Fibroblast of gingiva (primary cell): Measurements from ENCODE around the gene SLC15A4.
"Not testable (repeated sequence)": the region's sequence is repeated elsewhere in the genome, so short reads cannot be mapped to it uniquely, and the experiment has no call there.

Source experiments
- DNase-seq: peaks from one replicate; pipeline ENCODE4 v3.0.0-alpha.2; 2011; ENCODE audit warnings: low read depth

Gene SLC15A4

DNA sequence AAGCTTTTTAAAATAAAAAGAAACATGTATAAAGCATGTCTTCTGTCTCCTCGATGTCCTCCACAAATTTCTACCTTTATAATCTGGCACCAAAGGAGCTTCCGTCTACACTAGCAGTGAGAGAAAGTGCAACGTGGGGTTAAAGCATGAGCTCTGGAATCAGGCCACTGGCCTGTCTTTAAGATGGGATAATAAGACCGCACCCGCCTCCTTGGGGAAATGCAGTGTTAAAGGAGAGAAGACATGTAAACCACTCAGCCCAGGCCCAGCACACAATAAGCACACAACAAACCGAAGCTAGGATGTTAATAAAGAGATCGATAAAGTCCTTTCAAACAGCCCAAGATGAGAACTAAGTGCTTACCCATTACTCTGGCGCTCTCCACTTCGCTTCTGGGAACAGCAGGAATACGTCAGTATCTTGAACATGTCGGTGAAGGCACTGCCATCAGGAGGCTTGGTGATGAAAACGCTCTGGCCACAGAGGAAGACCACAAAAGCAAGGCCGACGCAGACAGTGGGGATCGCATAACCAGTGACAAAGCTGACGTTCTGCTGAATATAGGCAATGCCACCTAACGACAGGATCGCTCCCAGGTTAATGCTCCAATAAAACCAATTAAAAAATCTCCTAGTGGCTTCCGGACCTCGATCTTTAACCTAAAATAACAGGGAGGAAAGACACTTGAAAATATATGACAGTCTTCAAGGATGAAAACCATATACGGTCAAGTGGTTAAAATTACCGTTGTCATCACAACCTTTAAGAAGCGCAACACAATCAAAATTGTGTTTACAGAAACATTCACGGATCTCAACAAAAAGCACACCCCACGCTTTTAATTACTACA is 9.1 kb downstream of the SLC15A4 start:
- DNase-seq, result no peak

DNA sequence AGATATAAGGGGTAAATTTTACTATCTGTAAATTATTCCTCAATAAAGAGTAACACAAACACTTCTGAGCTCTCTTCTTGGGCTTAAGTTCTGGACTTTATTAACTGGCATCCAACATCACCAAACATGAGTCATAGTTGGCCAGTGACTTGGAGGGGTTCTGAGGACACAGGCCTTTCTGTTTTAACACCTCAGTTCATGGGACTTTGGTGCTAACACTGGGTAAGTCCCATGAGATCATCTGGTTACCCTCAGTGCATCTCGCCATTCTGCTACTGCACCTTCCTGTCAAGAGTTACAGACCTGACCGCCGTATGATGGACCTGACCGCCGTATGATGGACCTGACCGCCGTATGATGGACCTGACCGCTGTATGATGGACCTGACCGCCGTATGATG is 9.9 kb downstream of the SLC15A4 start:
- peak; percentile 21 for DNase-seq

DNA sequence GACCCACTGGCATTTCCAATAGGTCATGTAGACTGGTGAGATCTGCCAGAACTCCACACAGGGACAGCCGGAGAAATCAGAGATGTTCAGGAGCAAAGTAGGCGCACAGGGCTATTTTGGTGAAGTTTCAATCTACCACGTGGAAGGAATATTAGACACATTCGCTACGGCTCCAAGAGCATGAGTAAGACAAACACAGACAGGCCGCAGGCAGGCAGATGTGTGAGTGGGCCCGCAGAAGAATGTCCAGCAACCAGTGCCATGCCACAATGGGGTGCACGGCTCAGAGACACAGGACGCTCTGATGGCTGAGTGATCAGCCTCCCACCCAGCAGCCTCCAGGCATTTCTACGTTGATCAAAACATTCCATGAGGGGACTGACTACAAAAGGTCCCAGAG is 10.4 kb downstream of the SLC15A4 start:
- peak; percentile 46 for DNase-seq

DNA sequence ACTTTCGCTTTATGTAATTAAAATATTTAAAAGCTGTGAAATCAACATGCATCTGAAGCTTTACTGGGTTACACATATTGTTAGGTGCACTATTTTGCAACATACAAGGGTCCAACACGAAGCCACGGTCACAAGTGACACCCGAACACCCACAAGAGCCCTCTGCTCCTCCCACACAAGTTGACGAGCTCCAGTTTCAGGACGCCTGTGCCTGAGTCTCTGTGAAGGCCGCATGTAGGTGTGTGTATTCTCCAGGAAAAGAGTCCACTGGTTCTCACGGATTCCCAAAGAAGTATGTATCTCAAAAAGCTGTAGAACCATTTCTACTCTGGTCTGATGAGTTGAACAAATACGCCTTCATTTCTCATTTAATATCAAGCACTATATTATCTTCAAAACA is 12.0 kb downstream of the SLC15A4 start:
- no peak for DNase-seq

DNA sequence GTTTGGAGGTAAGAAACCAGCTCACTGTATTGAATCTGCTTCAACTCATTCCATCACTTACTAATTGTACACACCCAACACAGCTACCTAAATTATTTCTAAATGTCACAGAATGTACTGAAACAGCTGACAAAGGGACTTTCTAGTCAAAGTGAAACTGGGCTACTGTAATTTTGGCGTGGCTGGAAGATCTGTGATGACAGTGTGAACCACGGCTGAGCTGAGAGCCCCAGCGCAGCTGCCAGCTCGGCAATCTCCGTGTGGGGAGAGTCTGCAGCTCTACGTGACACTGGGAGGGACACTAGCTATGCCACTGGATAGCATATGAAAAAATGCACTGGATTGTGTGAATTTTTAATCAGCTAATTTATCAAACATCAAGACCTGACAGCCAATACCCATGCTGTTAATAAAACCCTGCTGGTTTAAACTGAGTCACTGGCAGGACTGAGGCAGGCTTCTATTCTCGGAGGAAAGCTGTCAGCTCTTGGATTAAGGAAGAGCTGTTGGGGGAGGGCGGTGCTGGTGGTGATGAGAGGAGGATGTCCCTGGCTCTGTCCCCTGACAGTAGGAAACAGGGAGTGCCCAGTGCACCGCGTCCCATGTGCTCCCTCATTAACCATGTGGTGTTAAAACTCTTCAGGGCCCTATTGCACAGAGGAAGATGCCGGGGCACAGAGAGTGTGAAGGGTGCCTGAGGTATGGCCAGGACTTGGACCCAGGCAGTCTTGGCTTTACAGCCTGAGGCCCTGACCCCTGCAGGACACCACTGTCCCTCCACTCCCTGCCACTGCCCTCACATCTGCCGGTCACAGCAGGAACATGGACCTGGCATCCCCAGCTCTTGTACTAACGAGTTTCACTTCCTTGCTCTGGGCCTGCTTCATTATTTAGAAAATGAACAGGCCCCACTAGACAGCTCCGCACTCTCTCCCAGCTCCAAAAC is 13.3 kb downstream of the SLC15A4 start:
- peak; percentile 20 for DNase-seq

DNA sequence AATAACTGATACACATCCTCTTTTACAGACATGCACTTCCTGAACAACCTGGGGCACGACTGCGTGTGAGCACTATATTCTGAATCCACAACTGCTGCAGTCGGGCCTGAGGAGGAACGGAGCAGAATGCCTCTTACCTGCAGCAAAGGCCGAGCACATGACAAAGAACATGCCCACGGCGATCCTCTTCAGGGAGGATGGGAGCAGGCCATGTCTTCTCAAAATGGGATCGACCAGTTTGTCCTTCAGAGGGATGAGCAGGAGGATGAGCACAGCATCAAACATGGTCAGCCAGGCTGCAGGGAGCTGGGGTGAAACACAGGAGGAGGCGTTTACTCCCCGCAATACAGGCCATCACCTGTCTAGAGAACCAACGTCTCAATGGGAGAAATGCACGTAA is 15.1 kb downstream of the SLC15A4 start:
- no peak for DNase-seq

DNA sequence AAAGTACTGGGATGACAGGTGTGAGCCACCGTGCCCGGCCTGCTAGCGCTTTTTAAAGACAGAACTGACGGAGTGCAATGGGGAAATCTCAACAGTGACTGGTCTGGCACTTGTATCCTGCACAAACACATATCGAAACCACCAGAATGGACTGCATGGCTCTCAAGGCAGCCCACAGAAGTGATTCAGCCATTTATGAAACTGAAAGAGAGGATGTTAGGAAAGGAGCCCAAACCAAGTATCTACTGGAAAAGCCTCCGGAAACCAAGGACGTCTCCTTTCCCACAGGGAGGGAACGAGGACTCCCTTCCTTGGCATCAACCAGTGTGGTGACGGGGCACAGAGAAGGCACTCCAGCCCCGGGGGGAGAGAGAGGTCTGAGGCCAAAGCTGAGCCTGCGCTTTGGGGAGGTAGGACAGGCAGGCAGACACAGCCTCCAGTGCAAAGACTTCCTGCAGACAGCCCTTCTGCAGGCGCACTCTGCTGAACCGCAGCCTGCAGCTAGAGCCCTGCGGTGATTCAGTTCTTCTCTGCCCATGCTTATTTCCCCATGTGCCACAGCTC is 16.5 kb downstream of the SLC15A4 start:
- peak; percentile 41 for DNase-seq

DNA sequence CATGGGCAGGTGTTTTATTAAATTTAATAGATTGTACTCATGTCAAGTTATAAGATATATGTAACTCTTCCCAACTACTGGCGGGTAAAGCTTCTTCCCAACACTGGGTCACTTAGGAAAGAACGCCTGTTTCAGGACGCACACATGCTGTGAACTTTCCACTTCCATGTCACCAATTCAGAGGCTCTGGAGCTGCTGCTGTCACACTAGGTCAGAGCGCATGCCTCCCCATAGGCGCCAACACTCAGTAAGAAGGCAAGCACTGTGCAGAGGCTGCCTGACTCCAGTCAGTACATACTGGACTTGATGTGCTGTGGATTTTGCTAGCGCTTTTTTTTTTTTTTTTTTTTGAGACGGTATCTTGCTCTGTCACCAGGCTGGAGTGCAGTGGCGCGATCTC is 17.2 kb downstream of the SLC15A4 start:
- no peak for DNase-seq

DNA sequence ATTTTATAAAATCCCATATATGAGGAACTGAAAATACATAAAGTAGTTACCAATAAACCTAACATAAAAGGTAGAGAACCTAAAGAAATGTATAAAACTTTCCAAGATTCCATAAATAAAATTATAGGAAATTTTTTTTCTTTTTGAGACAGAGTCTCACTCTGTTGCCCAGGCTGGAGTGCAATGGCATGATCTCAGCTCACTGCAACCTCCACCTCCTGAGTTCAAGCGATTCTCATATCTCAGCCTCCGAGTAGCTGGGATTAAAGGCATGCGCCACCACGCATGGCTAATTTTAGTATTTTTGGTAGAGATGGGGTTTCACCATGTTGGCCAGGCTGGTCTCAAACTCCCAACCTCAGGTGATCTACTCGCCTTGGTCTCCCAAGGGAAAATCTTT is 18.4 kb downstream of the SLC15A4 start:
- not testable (repeated sequence) for DNase-seq

DNA sequence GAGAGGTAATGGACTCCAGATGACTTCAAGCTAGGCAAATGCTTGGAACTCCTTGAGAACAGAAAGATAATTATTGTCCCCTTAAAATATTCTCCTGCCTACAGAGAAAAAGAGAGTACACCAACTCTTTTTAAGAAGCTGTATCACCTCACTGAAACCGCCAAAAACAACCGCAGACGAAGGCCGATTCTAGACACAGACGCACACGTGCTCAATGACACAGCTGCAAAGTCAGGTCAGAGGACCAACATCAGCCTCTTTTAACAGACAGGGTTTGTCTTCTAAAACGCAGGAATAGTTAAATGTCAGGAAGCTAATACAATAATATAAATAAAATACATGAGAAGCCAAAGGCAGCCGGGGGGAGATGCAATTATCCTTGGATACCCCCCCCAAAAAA is 19.0 kb downstream of the SLC15A4 start:
- no peak for DNase-seq

DNA sequence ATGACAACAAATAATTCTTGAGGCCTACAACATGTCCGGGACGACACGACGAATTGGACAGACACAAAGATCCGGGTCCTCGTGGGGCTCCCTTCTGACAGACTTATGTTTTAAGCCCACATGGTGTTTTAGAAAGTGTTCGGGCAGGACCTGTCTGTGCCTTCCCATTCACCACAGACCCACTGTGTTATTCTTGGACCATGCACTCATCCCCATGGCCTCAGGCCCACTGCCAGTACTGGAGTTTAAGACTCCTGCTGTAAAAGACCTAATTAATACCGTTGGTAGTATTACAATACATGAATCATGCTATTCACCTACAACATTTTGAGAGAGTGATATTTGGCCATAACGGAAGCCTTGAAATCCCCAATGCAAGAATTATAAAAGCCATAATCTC is 20.0 kb downstream of the SLC15A4 start:
- no peak for DNase-seq

DNA sequence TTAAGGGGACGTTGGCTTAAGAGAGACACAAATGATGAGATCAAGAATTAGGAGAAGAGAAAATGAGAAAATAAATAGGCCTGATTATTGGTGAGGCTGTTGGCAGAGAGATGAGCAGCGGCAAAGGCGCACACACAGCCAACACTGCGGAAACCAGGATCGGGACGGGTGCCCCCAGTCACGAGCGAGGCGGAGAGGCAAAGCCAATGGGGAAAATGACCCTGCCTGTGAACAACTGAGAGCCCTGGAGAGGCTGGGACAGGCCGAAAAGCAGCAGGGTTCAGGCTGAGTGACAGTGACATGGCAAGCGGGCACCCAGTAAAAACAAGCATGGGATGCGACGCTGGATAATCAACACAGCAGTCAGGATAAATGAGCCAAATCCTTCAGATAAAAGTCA is 21.0 kb downstream of the SLC15A4 start:
- no peak for DNase-seq

DNA sequence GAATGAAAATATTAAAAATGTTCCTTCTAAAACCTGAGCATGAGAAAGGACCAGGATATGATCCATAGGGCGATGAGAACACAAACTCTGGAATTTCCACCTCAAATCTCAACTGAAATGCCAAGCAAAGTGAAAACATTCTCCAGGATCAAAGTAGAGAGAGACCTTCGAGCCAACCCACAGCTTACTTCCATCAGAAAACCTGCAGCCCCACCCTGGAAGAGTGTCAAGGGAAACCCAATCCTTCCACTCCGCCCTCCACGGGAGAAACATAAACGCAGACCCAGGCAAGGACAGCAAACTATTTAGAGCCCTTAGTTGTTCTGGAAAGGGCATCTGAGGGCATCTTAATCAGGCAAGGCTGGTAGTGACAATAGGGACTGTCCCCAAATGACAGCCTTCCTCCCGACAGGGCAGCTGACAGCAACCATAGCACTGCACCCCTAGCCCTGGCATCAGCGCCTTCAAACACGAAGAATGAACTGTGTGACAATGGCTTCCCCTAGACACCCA is 21.8 kb downstream of the SLC15A4 start:
- peak; percentile 54 for DNase-seq

DNA sequence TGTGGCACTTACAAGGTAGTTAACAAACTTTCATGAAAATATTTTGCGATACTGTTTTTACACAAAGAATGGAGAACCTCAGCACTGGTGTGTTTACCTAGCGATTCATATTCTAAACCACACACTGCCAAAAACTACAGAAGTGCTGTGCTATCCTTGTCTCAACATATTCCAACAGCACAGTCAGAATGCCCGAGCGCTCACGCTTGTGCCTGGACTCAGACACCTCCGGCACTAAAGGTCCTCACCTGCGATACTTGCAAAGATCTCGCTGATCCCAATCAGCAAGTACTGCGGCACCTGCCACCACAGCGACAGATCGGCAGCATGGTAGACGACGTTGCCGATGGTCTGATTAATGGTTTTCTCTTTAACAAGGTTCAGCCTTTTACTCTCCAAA is 23.2 kb downstream of the SLC15A4 start:
- DNase-seq, result no peak

DNA sequence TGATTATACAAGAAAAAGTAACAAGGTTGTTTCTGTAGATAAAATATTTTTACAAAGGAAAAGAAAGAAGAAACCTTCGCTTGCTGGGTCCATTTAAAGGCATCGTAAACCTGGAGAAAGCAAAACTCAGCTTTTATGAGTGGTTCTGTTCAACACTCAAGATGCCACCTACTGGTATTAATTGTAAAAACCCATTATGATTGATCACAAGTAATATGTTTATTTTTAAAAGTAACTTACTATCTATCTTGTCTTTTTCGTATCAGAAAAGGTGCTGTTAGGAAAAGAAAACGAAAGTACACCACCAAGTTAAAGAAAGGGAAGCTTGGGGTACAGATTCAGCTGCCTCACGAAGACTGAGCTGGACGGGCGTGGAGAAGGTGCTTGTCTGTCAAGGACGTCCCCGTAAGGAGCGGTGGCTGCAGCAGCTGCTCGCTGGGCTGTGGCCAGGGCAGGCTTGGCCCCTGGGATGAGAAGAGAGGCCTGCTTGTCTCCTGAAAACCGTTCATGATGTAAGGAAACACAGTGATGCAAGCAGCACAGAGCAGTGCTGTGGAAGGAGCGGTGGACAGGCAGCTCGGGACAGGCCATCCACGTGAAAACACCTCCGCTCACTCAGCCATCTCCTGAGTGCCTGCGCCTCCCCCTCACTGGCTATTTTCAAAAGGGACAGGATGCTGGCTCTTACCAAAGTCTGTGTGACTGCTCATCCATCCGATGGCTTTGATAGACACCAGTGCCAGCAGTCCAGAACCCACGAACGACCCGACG is 25.0 kb downstream of the SLC15A4 start:
- DNase-seq, result no peak

DNA sequence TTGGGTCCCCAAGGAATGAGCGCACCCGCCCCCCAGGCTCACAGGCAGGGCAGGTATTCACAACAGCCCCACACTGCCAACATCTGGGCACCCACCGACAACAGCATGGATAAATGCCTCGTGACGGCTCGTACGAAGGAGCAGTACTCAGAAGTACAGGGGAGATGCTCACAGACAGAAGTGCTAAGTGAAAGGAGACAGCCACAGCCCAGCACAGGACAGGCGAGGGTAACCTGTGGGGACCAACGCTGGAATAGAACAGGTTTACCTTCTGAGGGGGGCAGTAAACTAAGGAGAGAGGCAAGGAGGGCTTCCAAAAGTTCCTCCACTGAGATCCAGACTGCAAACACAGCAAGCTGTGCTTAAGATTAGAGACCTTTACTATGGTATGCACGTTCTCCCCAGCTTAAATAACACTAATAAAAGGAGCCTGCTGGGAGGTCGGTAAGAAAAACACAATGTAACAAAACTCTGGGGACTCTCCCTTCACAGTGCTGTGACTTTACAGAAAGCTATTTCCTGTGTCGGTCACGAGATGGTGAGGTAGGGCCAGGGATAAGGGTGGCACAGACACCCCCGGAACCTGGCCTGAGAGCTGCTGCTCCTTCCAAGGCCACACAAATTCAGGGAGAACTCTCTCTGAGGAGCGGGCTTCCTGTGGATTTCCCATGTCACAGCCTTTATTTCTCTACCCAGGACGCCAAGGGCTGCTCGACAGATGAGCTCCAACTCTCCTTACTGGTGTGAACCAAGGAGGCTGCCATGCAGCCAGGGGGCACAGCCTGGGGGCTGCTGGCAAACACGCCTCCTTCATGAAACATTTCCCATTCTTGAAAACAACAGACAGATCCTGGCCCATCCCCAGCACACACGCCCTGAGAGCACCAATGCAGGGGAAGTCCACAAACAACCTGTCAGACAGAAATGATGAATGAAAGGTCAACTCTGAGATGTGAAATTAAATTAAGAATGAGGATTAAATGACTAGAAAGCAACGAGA is 26.3 kb downstream of the SLC15A4 start:
- no peak for DNase-seq

DNA sequence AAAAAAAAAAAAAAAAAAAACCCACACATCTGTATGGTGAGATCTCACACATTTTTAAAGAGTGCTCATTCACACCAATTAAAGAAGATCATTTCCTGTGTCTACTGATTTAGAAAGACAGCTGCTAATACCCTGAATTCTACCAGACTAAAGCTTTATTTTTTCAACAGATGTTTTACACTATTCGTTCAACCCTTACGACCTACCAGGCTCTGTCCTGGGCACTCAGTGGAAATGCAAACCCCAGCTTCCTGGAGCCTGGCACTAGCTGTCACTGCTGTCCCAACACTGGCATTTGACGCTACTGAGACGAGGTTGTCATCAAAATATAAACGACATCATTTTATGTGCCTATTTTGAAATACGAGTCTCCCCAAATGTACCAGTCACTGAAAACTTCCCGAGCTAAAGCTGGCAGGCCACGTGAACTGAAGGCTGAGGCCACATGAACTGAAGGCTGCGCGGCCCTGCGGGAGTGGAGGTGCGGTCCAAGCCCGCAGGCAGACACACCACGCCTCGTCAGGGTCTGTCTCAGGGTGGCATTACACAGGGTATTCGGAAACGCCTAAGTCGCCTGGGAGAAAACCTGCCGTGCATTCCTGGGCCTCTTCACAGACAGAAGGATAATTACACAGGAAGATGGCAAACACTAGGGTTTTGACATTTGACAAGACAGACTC is 27.2 kb downstream of the SLC15A4 start:
- DNase-seq, result no peak

DNA sequence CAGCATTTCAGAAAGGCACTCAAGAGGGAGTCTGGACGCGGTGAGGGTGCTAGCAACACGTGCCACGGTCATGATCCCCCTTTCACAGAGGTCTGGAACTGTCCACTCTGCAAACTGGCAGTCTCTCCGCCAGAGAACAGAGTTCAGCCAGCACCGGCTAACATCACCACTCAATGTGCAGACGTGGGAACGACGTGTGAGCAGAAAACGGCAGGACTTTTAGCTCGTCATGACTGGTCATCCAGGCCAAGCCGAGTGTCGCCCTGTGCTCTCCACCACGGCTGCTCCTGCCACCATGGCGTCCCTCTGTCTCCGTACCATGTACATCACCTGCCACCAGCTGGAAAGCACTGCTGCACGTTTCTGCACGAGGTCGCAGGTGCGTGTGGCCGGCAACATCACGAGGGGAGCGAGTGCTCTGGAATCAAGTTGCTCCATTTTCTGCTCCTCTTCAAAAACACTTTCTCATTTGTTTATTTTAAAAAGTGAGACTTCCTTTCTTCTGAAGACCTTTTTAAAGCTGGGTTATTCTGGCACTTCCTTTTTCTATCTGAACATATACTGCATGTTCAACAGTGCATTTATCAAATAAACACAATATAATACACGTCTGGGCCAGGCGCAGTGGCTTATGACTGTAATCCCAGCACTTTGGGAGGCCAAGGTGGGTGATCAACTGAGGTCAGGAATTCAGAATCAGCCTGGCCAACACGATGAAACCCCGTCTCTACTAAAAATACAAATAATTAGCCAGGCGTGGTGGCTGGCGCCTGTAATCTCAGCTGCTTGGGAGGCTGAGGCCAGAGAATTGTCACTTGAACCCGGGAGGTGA is 28.0 kb downstream of the SLC15A4 start:
- no peak for DNase-seq
